GM13977 (cell line): ENCODE data around the gene SENP7.

Experiments used
- DNase-seq: peaks from one replicate; pipeline ENCODE4 v3.0.0; 2012; ENCODE audit warnings: low spot score
- in situ Hi-C: fragments of 300-500 bp; cut with MboI; formaldehyde crosslinking; loops from one replicate; pipeline ENCODE4 v1.12.0; 2022; ENCODE audit warnings: low sequenced_read_pairs, low pct_unique_long_range_greater_than_20kb, mixed read lengths, inconsistent platforms; ENCODE audit not compliant: unreplicated experiment
- TF ChIP-seq, protein P1 (sequence below): IDR thresholded peaks from 2 replicates; pipeline ENCODE4 v1.5.1; 2012; ENCODE audit warnings: mild to moderate bottlenecking, control low read depth; ENCODE audit not compliant: insufficient read depth; ENCODE audit errors: extremely low read depth, missing control alignments

Gene SENP7

DNA sequence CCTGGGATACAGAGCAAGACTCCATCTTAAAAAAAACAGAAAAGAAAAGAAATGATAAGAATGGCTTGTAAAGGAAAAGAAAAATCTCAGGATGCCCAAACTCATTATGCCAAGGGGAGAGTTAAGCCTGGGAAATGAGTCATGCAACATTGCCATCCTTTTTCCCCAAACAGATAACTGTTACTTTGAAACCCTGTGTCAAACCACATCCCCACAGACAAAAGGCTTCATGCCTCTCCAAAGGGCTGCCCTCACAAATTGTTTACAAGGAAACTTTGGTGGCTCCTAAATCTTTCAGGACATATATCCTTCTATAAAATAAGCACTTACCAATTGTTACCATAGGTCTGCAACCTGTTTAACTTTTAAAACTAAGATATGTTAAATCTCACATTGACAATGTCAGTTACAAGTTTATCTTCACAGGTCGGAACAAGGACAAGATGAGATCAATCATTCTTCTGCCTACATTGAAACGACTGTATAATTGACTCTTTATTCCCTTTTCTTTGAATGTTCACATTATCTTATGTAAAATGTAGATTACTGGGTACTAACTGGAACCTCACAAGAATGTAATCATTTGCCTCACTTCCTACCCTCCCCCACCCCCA lies 18.6 kb upstream of the SENP7 start:
- TF ChIP-seq, protein P1, sequence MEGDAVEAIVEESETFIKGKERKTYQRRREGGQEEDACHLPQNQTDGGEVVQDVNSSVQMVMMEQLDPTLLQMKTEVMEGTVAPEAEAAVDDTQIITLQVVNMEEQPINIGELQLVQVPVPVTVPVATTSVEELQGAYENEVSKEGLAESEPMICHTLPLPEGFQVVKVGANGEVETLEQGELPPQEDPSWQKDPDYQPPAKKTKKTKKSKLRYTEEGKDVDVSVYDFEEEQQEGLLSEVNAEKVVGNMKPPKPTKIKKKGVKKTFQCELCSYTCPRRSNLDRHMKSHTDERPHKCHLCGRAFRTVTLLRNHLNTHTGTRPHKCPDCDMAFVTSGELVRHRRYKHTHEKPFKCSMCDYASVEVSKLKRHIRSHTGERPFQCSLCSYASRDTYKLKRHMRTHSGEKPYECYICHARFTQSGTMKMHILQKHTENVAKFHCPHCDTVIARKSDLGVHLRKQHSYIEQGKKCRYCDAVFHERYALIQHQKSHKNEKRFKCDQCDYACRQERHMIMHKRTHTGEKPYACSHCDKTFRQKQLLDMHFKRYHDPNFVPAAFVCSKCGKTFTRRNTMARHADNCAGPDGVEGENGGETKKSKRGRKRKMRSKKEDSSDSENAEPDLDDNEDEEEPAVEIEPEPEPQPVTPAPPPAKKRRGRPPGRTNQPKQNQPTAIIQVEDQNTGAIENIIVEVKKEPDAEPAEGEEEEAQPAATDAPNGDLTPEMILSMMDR = no peak
- DNase-seq = no peak
- in situ Hi-C loops = no loop called here

DNA sequence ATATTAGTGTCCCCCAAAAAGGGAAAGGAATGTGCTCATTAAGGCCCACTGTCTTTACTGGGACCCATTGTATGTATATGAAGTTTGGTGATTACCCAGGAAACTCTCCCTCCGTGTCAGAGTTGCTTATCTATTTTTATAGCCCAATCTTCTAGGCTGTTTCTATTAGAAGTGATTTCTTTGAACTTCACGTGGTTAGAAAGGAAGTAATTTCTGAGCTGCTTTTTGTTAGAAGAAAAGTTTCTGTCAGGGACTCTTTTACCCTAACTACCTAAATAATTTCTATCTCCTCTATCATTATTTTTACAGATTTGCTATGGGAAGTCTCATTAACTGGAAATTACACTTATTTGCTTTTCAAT lies 17.7 kb upstream of the SENP7 start:
- TF ChIP-seq, protein P1 = no peak
- DNase-seq = no peak
- in situ Hi-C loops = no loop called here

DNA sequence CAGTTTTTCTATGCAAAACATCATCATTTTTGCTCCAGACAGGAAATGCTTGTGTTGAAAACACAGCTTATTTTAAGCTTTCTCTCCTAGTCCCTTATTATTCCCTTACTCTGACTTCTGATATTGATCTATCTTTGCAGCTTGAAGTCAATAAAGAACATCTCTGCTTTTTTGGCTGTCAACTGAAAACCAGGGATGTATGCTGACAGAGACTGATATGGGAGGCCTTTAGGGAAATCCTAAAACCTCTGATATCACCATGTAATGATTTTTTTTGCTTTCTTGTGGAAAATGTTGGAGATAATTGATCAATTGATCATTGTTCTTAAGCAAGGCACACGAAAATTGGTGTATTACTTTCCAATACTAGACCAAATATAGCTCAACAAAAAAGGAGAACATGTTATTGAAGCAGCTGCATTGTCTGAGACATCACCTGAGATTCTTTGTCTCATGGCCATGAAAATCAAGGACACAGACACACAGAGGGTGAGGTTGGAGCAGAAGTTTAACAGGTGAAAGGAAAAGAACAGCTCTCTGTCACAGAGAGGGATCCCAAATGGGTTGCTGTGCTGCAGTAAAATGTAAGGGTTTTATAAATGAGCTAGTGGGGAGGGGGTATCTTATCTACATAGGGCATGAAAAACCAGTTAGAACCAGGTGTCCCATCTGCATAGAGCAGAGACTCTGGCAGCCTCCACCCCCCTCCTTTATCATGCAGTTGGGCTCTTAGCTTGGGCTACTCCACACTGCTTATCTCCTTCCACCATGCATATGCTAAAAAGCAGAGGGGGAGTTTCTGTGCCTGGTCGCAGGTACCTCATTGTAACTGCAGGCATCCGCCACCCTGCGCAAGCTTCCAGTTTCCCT lies 17.0 kb upstream of the SENP7 start:
- TF ChIP-seq, protein P1 = no peak
- DNase-seq = no peak
- in situ Hi-C loops = no loop called here

DNA sequence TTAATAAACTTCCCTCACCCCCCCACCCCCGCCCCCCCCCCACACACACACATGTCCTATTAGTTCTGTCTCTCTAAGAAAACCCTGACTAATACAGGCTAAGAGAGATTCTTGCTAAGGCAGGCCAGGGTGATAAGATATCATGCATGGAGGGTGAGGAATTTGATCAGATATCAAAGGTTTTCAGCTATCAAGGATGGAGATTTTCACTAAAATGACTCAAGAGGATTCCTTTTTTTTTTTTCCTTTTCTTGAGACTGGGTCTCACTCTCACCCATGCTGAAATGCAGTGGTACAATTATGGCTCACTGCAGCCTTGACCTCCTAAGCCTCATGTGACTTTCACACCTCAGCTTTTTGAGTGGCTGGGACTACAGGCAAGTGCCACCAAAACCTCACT lies 14.9 kb upstream of the SENP7 start:
- in situ Hi-C loops = no loop called here

DNA sequence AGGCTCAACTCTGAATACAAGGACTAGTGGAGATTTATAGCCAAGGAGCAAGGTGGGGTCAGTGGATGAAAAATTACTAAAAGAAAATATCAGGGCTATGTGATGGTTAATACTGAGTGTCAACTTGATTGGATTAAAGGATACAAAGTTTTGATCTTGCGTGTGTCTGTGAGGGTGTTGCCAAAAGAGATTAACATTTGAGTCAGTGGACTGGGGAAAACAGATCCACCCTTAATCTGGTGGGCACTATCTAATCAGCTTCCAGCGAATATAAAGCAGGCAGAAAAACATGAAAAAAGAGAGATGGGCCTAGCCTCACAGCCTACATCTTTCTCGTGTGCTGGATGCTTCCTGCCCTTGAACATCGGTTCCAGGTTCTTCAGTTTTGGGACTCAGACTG lies 14.4 kb upstream of the SENP7 start:
- no peak for DNase-seq
- in situ Hi-C loops = no loop called here

More for the DNA sequence above, 14.9 kb upstream of the SENP7 start:
- TF ChIP-seq, protein P1 = no peak
- no peak for DNase-seq

DNA sequence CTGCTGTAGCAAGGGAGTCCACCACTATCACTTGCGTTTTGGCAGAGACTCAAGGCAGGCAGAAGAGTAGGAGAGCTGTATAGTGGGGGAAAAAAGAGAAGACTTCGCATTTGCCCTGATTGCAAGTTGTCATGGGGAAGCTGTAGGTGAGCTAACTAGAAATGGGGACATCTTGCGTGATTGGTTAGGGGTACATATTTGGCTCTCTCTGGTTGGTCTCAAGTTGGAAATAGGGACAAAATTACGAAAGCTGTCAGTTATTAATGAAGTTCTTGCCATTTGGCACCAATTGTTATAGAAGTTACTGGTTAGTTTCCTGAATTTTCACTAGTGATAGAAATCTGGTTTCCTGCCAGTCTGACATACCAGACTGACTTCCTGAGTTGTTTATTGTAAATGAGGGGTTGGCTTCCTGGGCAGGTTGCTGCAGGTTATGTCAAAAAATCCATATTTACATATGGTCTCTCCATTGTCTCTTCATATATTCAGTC lies 8.2 kb upstream of the SENP7 start:
- DNase-seq = no peak
- in situ Hi-C loops = no loop called here
- TF ChIP-seq, protein P1 = no peak

More for the DNA sequence above, 14.4 kb upstream of the SENP7 start:
- TF ChIP-seq, protein P1 = no peak
